ENCODE data around the gene RBMS1.

RBMS1 gene

DNA sequence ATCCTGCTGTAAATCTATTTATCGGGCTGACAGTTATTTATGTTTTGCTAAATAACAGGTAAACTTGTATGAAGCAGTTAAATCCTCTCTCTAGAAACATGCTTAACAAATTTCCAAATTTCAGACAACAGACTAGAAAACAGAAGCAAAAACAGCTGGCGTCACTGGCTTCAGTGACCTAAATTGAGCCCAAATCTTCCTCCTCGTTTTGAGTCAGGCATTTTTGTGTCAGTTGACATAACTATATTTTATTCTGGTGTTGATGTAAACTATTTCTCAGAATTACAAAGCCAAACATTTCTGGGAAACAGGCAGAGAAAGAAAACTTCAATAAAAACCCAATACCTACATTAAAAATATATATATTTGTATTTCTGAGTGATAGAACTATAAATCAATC is 21.7 kb downstream of the RBMS1 start:
- TF ChIP-seq, protein P1, sequence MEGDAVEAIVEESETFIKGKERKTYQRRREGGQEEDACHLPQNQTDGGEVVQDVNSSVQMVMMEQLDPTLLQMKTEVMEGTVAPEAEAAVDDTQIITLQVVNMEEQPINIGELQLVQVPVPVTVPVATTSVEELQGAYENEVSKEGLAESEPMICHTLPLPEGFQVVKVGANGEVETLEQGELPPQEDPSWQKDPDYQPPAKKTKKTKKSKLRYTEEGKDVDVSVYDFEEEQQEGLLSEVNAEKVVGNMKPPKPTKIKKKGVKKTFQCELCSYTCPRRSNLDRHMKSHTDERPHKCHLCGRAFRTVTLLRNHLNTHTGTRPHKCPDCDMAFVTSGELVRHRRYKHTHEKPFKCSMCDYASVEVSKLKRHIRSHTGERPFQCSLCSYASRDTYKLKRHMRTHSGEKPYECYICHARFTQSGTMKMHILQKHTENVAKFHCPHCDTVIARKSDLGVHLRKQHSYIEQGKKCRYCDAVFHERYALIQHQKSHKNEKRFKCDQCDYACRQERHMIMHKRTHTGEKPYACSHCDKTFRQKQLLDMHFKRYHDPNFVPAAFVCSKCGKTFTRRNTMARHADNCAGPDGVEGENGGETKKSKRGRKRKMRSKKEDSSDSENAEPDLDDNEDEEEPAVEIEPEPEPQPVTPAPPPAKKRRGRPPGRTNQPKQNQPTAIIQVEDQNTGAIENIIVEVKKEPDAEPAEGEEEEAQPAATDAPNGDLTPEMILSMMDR (IDR thresholded peaks at IDR 0.05), result no peak
- Histone ChIP-seq H3K27ac (peak overlapping the region in 1 of 2 donors; percentile 30), H3K27me3 (no peaks in the 10 kb centered on the region), H3K4me3 (no peak overlapping the region), H3K36me3 (no peaks in the 10 kb centered on the region), H3K9me3 (no peaks in the 10 kb centered on the region), H3K4me1 (peaks cover 0 to 67% (median 25%) of the 10 kb centered on the region in 4 donors)
- intact Hi-C loops (cut with DNase I; ENCODE audit: low total_unique reads), result no loop called here
- DNase-seq, result no peak

DNA sequence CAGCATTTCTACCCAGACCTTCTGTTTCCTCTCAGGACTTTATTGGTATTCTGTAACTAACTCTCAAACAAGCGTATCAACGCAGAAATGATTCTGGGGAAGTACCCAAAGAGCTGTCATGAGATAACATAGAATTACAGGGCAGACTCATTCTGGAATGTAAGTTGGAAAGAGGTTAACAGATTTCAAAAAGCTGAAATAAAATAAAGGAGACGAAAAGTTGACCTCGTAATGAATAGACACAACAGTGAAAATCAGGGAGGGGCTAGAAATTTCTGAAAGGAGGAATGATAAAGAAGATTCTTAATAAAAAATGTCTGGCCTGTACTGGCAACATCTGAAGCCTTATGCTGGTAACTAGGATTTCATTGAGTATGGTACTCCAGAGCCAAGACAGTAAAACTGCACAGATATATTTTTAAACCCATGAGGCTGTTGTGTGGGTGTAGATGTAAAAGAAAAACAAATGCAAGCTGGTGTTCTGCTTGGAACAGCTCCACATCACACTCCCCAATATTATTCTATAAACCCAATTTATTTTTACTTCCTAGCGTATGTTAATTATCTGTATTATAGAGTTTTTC is 23.9 kb downstream of the RBMS1 start:
- DNase-seq, result no peak
- no peaks in the 10 kb centered on the region for H3K36me3 ChIP-seq
- no peaks in the 10 kb centered on the region for H3K27me3 ChIP-seq
- TF ChIP-seq, protein P1 (IDR thresholded peaks at IDR 0.05), result no peak
- no peak overlapping the region for H3K4me3 ChIP-seq
- intact Hi-C loops (cut with DNase I; ENCODE audit: low total_unique reads), result no loop called here
- H3K27ac ChIP-seq, result no peak overlapping the region
- peaks cover 0 to 61% (median 23%) of the 10 kb centered on the region in 4 donors for H3K4me1 ChIP-seq
- H3K9me3 ChIP-seq, result no peaks in the 10 kb centered on the region

DNA sequence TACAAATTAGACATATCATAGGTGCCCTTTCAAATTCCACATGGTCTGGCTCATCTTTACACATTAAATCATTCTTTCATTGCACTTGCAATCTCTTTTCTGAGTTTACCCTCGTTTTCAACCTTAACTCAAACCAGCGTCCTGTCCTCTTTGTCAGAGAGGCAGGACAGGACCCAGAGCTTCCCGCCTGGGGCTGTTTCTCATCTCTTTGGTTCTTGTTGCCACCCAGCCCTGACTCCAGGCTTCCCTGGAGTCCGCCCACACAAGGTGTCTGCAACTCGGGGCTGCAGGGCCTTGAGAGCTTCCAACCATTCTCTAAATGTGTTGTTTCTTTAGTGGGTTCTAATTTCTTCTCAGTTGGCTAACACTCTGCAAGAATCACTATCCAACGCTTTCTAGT is 24.4 kb downstream of the RBMS1 start:
- intact Hi-C loops (cut with DNase I; ENCODE audit: low total_unique reads), result no loop called here
- Histone ChIP-seq H3K4me3 (no peak overlapping the region), H3K27ac (no peak overlapping the region), H3K27me3 (no peaks in the 10 kb centered on the region), H3K36me3 (no peaks in the 10 kb centered on the region), H3K9me3 (no peaks in the 10 kb centered on the region), H3K4me1 (peaks cover 0 to 56% (median 23%) of the 10 kb centered on the region in 4 donors)
- TF ChIP-seq, protein P1 (IDR thresholded peaks at IDR 0.05), result no peak
- DNase-seq, result no peak

DNA sequence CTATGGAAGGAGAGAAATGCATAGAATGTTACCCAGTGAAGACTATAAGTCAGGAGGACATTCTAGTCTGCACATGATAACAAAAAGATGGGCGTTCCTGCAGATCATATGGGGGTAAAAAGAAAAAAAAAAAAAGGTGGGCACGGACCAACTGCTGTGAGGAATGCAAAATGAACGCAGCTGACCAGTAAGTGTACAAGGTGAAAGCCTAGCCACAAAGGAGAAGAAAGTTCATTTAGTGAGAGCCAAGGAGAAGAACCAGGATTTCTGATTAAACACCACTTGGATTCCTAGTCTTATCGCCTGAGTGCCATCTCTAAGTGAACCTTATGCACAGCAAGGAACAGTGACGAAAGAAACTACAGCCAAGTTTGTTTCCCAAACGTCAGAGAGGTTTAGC is 26.5 kb downstream of the RBMS1 start:
- Histone ChIP-seq H3K36me3 (no peaks in the 10 kb centered on the region), H3K27ac (no peak overlapping the region), H3K27me3 (no peaks in the 10 kb centered on the region), H3K4me3 (no peak overlapping the region), H3K4me1 (peaks cover 0 to 42% (median 13%) of the 10 kb centered on the region in 4 donors), H3K9me3 (no peaks in the 10 kb centered on the region)
- TF ChIP-seq, protein P1 (IDR thresholded peaks at IDR 0.05), result no peak
- DNase-seq, result no peak
- intact Hi-C loops (cut with DNase I; ENCODE audit: low total_unique reads), result no loop called here

DNA sequence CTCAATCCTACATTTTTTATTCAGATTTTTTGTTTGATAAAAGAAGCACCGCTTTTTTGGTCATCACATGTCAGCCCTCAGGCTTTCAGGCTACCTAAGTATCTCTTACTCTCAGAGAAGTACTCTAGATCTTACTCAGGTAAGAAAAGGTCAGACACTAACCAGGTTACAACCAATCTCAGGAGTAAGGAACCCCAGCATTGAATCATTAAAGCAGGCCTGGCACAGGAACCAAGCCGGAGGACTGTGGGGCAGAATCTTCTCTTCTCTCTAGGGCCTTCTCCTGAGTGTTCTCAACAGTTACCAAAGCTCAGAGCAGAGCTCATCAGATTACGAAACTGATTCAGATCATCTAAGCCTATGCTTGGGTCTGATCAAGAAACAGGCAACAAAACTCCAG is 28.2 kb downstream of the RBMS1 start:
- Histone ChIP-seq H3K27me3 (no peaks in the 10 kb centered on the region), H3K9me3 (no peaks in the 10 kb centered on the region), H3K4me3 (no peak overlapping the region), H3K36me3 (no peaks in the 10 kb centered on the region), H3K4me1 (peaks cover 0 to 25% (median 8%) of the 10 kb centered on the region in 4 donors), H3K27ac (no peak overlapping the region)
- intact Hi-C loops (cut with DNase I; ENCODE audit: low total_unique reads), result no loop called here
- TF ChIP-seq, protein P1 (IDR thresholded peaks at IDR 0.05), result no peak
- no peak for DNase-seq

DNA sequence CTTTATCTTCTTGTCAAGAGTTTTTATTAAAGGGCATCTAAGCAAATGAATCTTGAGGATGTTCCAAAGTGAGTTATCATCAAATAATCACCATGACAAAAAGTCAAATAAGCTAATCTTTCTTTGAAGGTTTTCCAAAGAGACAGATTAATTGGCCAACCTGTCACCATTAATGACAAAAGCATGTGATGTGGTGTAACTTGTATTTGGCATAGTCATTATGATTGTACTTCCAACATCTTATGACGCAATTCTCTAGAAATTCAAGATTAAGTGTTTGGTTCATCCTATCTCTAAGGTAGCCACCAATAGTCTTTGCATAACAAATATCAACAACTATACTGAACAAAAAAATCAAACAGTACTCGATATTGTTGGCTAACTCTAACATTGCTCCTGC is 28.6 kb downstream of the RBMS1 start:
- no peak overlapping the region for H3K4me3 ChIP-seq
- no peaks in the 10 kb centered on the region for H3K27me3 ChIP-seq
- H3K9me3 ChIP-seq, result no peaks in the 10 kb centered on the region
- H3K36me3 ChIP-seq, result no peaks in the 10 kb centered on the region
- no peak overlapping the region for H3K27ac ChIP-seq
- TF ChIP-seq, protein P1 (IDR thresholded peaks at IDR 0.05), result no peak
- H3K4me1 ChIP-seq, result peaks cover 0 to 21% (median 10%) of the 10 kb centered on the region in 4 donors
- intact Hi-C loops (cut with DNase I; ENCODE audit: low total_unique reads), result no loop called here
- no peak for DNase-seq

Measured in tibial artery (tissue), 4 donors.